Liver (tissue), 3 donors: ENCODE measurements around the gene TRIM16.

ENCODE experiments used
- ATF3 ChIP-seq: IDR thresholded peaks from 2 replicates; pipeline ENCODE4 v1.6.1; 2016; ENCODE audit warnings: antibody characterized with exemption
- CTCF ChIP-seq: fragments of 150-350 bp; IDR thresholded peaks from 2 replicates; pipeline ENCODE4 v1.5.1; 2017; ENCODE audit warnings: improper control_type of control experiment, low read depth, low read length; ENCODE audit not compliant: missing input control
- FOXA1 ChIP-seq: IDR thresholded peaks from 2 replicates; pipeline ENCODE4 v1.6.1; 2016; ENCODE audit warnings: antibody characterized with exemption
- GABPA ChIP-seq, 2 donors: IDR thresholded peaks in 1 of 2; conservative IDR thresholded peaks in 1 of 2; 2 replicates each; pipeline ENCODE4 v1.6.1; 2016; ENCODE audit warnings: antibody characterized with exemption in 2 of 2, mild to moderate bottlenecking in 1 of 2, moderate library complexity in 1 of 2
- HNF4A ChIP-seq, 2 donors: conservative IDR thresholded peaks; 2 replicates each; pipeline ENCODE4 v1.6.1; 2016; ENCODE audit warnings: antibody characterized with exemption in 2 of 2, mild to moderate bottlenecking in 2 of 2
- MAX ChIP-seq: IDR thresholded peaks from 2 replicates; pipeline ENCODE4 v1.6.1; 2016; ENCODE audit warnings: antibody characterized with exemption
- NR2F2 ChIP-seq: IDR thresholded peaks from 2 replicates; pipeline ENCODE4 v1.6.1; 2016; ENCODE audit warnings: antibody characterized with exemption
- RAD21 ChIP-seq, 2 donors: IDR thresholded peaks; 2 replicates each; pipeline ENCODE4 v1.6.1; 2016; ENCODE audit warnings: antibody characterized with exemption in 2 of 2, mild to moderate bottlenecking in 2 of 2
- REST ChIP-seq: IDR thresholded peaks from 2 replicates; pipeline ENCODE4 v1.6.1; 2016; ENCODE audit warnings: antibody characterized with exemption, mild to moderate bottlenecking
- RXRA ChIP-seq, 2 donors: IDR thresholded peaks; 2 replicates each; pipeline ENCODE4 v1.6.1; 2017 to 2018; ENCODE audit warnings: antibody characterized with exemption in 2 of 2, mild to moderate bottlenecking in 1 of 2
- SP1 ChIP-seq: IDR thresholded peaks from 2 replicates; pipeline ENCODE4 v1.6.1; 2018; ENCODE audit warnings: antibody characterized with exemption, mild to moderate bottlenecking
- TAF1 ChIP-seq: conservative IDR thresholded peaks from 2 replicates; pipeline ENCODE4 v1.6.1; 2016; ENCODE audit warnings: antibody characterized with exemption, mild to moderate bottlenecking
- YY1 ChIP-seq: IDR thresholded peaks from 2 replicates; pipeline ENCODE4 v1.6.1; 2016; ENCODE audit warnings: antibody characterized with exemption, mild to moderate bottlenecking
- ZBTB33 ChIP-seq: IDR thresholded peaks from 2 replicates; pipeline ENCODE4 v1.6.1; 2016; ENCODE audit warnings: antibody characterized with exemption
- donor health status: healthy.
- donor health status: healthy.

GRCh38 chr17:15663176-15663575 is 20.9 kb downstream of the TRIM16 start:
- TF ChIP-seq HNF4A (conservative IDR thresholded peaks at IDR 0.05): no peak
- TF ChIP-seq ZBTB33: no peak
- TF ChIP-seq CTCF: no peak
- no peak for TF ChIP-seq RAD21 (IDR thresholded peaks at IDR 0.05)
- no peak for TF ChIP-seq YY1
- no peak for TF ChIP-seq TAF1
- no peak for TF ChIP-seq REST
- TF ChIP-seq NR2F2: no peak
- no peak for TF ChIP-seq SP1
- no peak for TF ChIP-seq ATF3
- TF ChIP-seq GABPA (IDR thresholded peaks at IDR 0.05 in 1 of 2, conservative IDR thresholded peaks at IDR 0.05 in 1 of 2): no peak
- TF ChIP-seq FOXA1: no peak
- TF ChIP-seq MAX: no peak
- TF ChIP-seq RXRA (IDR thresholded peaks at IDR 0.05): no peak
